UCSD-AML1 (cell line): ENCODE measurements around the gene NPAS2.

Experiments
- DNase-seq: peaks from one replicate; lab custom pipeline; 2025; ENCODE audit not compliant: unreplicated experiment; lab: John Stamatoyannopoulos, UW

Gene NPAS2, protein sequence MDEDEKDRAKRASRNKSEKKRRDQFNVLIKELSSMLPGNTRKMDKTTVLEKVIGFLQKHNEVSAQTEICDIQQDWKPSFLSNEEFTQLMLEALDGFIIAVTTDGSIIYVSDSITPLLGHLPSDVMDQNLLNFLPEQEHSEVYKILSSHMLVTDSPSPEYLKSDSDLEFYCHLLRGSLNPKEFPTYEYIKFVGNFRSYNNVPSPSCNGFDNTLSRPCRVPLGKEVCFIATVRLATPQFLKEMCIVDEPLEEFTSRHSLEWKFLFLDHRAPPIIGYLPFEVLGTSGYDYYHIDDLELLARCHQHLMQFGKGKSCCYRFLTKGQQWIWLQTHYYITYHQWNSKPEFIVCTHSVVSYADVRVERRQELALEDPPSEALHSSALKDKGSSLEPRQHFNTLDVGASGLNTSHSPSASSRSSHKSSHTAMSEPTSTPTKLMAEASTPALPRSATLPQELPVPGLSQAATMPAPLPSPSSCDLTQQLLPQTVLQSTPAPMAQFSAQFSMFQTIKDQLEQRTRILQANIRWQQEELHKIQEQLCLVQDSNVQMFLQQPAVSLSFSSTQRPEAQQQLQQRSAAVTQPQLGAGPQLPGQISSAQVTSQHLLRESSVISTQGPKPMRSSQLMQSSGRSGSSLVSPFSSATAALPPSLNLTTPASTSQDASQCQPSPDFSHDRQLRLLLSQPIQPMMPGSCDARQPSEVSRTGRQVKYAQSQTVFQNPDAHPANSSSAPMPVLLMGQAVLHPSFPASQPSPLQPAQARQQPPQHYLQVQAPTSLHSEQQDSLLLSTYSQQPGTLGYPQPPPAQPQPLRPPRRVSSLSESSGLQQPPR

DNA sequence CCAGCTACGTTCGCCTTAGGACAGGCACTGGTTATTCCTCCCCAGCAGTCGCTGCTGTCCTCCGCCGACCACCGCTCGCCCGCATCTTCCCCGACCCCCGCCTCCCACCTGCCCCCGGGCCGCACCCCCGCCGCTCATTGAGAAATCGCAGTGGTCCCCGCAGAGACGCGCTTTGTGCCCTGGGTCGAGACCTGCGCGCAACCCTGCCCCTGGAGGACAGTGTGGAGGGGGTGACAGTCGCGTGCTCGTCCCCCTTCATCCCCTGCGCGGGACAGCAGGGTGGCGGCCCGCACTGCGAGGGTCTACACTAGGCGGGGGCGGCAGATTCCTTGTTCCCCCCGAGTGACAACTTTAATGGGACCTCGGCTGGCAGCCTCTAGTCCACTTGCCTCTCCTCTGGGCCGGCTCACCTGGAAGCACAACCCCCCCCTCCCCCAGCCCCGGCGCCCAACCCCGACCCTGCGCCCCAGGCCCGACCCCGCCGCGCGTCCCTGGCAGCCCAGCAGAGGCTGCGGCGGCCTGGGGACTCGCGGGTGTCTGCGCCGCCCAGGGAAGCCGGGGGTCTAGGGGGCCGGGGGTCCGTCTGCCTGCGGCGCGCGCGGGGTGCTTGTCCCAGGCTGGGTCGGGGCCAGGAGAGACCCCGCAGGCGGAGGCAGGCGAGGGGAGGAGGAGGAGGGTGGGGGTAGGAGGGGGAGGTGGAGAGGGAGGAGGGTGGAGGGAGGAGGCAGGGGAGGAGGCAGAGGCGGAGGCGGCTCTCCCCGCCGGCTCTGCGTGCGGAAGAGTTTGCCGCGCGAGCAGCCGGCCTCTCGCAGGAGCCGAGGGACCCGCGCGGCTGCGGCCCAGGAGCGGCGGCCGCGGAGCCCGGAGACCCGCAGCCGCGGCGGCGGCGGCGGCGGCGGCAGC is at the start of gene NPAS2:
TSS of gene NPAS2 (plus strand) at position 770 of the 903 bp plus-strand sequence. CDS start 84,616 bp downstream, outside the sequence.
- DNase-seq: no peak

DNA sequence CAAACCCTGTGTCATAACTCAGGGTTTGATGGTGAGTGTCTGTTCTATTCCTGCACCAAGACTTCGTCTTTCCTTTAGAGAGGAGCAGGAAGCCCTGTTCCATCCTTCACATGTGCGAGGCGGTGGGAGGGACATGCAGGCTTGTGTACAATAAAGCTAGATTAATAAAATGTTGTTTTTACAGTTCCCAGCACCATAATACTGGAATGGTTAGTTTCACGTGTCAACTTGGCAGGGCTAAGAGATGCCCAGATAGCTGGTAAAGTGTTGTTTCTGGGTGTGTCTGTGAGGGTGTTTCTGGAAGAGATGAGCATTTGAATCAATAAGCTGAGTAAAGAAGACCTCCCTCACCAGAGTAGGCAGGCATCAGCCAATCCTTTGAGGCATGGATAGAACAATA is 48.8 kb upstream of the NPAS2 start:
- no peak for DNase-seq

DNA sequence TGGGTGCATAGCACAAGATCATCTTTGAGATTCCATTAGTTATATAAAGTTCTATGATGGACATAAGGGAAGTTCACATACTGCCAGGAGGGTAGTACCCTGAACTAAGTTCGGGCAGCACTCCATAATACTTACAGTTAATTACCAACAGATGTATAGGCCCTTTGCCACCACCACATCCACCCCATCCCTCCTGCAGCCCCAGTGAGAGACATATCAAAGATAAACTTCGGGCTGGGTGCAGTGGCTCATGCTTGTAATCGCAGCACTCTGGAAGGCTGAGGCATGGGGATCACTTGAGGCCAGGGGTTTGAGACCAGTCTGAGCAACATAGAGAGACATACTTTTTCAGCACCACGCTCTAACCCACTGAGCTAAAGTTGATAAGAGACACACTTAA is 46.4 kb upstream of the NPAS2 start:
- DNase-seq: no peak

DNA sequence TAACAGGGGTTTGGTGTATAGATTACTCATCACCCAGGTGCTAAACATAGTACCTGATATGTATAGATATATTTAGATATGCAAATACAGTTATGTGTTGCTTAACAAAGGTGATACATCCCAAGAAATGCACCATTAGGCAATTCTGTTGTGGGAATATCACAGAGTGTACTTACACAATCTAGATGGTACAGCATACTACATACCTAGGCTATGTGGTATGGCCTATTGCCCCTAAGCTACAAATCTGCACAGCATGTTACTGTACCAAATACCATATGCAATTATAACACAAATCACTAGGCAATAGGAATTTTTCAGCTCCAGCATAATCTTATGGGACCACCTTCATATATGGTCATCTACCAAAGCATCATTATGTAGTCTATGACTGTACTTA is 43.5 kb upstream of the NPAS2 start:
- DNase-seq: no peak

DNA sequence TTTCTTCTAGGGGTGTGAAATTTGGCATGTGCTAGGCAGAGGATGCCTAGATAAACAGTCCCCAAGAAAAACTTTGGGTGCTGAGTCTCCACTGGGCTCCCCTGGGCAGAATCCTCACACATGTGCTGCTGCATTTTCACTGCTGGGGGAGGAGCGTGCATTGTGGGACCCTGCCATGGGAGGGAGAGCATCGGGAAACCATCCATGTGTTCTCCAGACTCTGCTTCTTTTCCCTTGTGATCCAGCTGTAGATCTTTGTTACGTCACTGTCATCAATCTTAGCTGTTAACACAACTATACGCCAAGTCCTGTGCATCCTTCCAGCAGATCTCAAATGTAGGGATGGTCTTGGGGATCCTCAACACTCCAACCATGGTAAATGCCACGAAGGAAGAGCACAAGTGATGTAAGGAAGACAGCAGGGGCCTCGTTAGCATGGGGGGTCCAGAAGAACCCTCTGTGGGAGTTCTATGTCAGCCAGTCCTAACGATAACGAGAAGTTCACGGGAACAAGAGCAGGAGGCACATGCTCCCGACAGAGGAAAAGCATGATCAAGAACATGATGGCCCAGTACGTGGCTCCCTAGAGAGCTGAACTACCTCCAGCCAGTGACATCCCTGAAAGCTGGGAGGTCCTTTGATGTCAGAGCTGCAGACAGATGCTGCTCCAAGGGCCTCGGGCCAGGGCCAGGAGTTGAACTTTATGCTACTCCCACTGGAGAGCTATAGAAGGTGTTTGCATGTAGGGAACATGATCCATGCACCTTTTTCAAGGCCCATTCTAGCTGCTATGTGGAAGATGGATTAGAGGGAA is 41.1 kb upstream of the NPAS2 start:
- DNase-seq: no peak

DNA sequence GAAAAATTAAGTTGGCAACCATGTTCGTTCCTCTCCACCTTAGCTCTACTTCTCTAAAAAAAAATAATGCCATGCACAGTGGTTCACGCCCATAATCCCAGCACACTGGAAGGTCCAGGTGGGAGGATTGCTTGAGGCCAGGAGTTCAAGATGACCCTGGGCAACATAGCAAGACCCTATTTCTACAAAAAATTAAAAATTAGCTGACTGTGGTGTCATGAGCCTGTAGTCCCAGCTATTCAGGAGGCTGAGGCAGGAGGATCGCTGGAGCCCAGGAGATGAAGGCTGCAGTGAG is 40.1 kb upstream of the NPAS2 start:
- no peak for DNase-seq

DNA sequence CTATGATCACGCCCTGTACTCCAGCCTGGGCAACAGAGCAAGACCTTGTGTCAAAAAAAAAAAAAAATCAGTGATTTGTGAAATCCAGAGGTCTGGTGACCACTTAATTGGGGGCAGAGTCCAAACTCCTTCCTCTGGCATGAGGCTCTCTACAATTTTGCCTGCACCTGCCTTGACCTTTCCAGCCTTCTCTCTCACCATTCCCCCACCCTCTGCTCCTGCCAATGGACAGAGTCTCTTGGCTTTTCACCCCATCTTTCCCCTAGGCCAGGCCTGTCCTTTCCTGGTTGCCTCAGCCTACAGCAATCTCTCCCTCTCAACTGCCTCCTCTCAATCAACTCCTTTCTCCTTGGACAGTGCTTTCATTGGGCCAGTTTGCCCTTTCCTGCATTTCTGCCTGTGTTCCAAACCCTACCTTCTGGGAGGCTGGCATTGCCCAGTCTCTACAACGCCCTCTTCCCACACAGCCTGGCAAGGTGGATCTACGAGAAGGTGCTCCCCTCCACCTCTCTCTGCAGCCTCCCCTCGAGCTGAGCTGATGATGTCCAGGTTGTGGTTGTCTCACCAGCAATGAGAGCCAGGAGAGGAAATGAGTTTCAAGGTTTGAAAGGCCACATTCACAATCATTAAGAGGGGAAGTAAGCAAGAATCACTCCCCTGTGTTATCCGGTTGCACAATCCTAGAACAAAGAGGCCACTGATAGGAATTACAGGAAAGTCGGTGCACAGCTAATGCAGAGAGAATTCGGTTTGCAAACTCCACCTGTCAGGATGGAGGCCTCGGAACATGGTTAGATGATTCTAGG is 39.5 kb upstream of the NPAS2 start:
- peak; percentile 15 for DNase-seq

DNA sequence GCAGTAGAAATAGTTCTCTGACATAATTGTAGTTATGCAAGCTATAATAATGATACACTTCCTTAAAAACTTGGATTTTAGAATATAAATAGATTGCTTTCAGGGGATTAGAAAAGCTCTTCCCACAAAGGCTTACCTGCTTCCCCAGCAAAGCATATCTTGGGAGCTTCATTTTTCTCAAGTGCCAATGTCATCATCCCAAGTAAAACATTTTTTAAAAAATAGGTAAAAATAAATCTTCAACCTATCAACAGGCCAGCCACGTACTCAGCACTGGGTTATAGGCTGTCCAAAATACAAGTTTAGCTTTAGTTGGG is 39.0 kb upstream of the NPAS2 start:
- DNase-seq: no peak

DNA sequence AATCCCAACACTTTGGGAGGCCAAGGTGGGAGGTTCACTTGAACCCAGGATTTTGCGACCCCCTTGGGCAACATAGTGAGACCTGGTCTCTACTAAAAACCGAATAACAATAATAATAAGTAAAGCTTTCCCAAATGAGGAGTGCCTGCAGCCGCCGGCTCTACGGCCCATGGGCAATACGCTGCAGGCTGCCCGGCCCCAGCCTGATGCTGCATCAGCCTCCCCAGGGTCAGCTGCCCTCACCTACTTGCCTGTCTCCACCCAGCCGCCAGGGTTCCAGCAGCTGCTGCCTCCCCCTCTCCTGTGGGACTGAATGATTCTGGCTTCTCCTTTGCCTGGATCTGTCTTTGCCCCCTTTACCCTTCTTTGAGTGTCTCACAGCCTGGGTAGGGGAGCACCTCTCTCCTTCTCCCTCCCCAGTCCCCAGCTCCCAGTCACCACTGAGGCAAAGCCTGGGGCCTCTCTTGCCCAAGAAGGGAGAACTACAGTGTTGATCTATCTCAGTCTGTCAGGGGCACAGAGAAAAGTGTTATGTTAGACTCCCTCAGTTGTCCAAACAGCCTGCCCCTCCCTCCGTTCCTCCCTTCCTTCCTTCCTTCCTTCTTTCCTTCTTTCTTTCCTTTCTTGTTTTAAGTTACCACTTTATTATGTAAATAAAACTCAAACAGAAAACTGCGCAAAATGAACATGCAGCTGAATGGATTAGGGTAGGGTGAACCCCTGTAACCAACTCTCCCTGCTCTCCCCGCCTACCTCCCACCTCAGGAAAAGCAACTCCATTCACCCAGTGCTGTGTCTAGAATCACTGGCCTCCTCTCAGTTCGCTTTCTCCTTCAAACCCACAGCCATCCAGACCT is 38.2 kb upstream of the NPAS2 start:
- no peak for DNase-seq

DNA sequence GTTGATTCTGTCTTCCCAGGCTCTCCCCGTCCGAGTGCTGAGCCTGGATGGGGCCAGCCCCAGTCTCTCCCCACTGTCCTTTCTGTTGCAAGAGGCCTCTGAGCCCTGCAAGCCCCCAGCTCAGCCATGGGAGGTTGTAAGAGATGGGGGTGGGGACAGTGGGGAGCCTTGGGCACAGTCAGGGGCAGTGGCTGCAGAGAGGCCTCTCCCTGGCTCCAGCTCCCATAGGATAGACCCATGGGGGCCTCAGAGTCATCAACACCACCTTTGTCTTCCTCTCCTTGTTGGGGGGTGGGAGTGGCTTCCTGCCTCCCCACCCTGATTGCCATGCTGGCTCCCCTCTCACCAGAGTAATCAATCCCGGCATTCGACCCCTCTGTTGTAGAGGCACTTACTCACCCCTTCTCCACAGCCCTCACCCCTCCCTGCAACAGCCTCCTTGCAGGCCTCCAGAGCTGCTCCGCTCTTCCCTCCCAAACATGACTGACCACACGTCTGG is 37.5 kb upstream of the NPAS2 start:
- DNase-seq: no peak

DNA sequence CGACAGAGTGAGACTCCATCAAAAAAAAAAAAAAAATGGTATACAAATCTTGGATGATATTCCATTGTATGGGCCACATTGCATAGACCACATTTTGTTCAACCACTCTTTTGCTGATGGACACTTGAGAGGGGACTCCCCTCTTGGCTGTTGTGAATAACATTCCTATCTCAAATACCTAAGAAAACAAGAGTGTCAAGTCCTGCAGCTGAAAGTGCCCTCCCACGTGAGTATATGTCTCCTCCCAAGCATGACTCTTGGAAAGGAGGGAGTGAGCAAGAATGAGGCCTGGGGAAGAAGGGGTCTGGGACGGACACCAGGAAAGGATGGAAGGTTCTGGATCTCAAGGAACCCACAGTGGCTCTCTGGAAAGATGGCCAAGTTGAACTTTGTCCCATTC is 36.0 kb upstream of the NPAS2 start:
- no peak for DNase-seq

DNA sequence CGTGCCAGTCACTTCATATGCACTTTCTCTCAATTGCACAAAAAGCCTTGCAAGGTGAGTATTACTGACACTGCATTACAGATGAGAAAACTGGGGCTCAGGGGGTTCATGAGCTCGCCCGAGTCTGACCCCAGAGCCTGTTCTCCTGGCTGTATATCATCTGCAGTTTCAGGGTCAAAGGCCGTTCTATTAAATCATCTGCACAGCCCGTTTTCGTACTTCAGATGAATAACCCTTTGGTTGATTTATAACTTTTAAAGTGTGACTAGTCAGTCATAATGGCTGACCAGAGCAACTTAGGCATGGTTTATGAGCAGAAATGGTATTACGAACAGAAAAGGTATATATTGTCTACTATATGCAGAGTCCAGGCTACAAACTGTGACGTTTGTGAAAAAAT is 35.3 kb upstream of the NPAS2 start:
- no peak for DNase-seq

DNA sequence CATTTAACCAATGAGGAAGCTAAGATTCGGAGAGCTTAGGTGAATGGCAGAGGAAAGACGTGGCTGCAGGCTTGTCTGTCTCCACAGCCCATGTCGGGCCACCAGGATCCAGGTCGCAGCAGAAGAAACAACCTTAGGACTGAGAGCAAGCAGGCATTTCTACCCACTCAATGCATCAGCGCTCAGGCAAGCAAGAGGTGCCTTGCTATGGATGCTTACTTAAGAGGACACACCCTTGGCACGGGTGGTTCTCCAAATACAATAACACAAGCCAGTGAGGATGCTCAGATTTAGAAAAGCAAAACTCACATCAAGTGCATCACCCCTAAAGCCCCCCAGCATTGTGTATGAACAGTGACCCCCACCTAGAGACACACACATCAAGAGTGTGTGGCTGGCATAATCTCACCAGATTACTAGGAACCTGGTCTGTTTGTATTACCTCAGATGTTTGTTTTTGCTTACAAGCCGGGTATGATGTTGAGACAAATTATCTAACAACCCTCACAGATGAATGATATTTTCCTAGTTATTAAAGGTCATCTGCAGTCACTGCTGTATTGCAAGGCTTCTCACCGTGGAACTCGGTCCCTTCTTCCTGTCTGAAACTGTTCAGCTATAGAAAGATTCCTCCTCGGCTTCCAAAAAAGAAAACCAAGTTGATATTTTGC is 34.2 kb upstream of the NPAS2 start:
- DNase-seq: no peak

DNA sequence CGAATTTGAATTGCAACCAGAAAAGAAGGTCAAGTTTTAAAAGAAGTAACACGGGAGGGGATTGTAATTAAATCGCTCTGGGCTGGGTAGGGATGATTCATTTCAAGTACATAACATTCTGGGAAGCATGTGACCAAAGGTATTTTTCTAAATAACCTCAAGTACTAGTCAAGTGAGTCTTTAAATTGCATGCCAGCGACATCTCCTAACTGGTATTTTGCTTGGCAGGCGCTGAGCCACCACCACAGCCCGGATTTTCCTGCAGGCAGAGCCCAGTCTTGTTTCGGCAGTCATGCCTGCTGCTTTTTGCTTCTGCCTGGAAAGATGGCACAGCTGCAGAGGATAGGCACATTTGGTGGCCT is 33.7 kb upstream of the NPAS2 start:
- no peak for DNase-seq

DNA sequence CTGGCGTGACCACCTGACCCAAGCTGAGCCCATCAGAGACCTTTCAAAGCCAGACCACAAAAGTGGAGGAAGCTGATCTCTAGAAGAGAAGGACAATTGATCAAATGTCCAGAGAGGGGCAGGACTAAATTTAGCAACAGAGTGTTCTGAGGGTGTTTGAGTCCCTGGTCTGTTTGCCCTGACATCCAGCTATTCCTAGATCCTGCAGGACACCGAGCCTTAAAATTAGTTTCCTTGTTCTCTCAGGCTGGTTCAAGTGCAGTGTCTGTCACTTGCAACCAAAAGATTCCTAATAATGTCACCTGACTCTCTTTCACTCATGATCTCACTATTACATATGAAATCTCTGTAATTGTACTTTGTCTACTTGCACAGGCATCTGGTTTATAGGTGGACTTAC is 33.0 kb upstream of the NPAS2 start:
- no peak for DNase-seq

DNA sequence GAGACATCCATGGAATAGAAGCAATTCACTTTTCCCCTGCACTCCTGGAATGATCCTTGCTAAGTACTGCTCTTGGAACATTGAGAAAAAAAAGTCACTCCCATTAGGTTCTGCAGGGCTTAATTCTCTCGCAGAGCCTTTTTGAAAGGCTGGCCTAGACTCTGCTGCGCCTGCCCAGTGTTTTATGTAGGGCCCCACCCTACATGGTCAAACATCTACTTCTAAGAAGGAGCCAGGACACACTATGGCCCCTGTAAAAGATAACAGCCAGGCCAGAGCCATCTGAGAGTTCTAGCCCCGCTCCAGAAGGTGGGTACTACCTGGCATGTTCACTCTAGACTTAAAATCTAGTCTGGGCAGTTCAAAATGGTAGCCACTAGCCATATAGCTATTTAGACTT is 30.6 kb upstream of the NPAS2 start:
- no peak for DNase-seq

DNA sequence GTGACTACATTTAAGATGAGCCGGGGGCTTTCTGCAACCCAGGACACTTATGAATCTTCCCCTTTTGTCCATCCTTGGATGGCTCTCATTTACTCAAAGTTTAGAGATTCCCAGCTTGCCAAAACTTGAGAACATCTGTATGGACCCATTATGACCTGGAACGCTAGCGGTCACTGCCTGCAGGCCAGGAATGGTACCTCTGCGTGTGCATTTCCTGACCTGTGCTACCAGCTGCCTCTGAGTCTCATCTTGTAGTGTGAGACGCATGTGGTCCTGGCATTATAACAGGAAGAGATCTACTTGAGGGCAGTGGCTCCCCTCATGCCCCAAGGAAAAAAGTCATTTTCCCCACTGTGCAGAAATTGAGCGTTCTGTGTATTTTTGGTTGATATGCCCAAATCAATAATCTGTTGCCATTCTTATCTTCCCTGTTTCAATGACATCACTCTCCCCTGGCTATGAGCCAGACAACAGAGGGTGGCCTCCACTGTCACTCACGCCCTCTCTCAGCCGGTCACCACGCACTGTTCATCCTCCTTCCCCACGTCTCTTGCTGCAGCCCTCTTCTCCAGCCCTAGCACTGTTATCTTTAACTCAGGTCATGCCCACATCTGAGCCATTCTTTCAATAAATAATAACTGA is 28.5 kb upstream of the NPAS2 start:
- no peak for DNase-seq

DNA sequence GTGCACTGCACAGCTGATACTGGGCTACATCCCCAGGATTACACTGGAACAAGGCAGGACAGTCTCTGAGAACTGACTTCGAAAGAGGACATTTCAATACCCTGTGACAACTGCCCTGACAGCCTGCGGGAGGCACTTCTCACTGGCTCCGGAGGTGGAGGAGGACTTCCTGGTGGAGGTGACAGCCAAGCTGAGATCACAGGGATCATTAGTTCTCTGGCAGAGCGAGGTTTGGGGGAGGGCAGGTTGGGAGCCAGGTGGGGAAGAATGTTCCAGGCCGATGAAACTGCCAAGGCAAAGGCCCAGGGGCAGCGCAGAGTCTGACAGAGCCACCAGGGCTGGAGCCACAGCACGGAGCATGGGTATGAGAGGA is 28.0 kb upstream of the NPAS2 start:
- DNase-seq: no peak
